ENCODE data around the gene PIP4P1. TPM values are rescaled to one million over a fixed set of nuclear protein-coding genes. Genes with fewer than 3 reads are reported as not detected.
"Not testable (repeated sequence)": the region's sequence is repeated elsewhere in the genome, so short reads cannot be mapped to it uniquely, and the experiment has no call there.

Gene PIP4P1
- total and polyA plus RNA-seq, 2 of the 13 experiments (the other 11 are each of a cell fraction or from before 2014, with no cell fraction given): 33.4 to 47.0 TPM

- FAIRE-seq; H3K9me3 ChIP-seq (ENCODE audit: low read length); BruUV-seq (replicated peaks); H2AFZ ChIP-seq (ENCODE audit: low read length); H3K27me3 ChIP-seq (ENCODE audit: control insufficient read depth in 1 of 2, insufficient read depth in 2 of 2, low read length in 2 of 2); H3K9ac ChIP-seq (ENCODE audit: insufficient read depth, low read depth, low read length); CTCF ChIA-PET (ENCODE audit: low intra/inter-chr PET ratio, low total read pairs); H3K4me2 ChIP-seq (ENCODE audit: low read depth, low read length); H4K20me1 ChIP-seq (ENCODE audit: insufficient read depth, low read length); DNase-seq (ENCODE audit: low spot score); H3K4me3 ChIP-seq (replicated peaks in 1 of 3; ENCODE audit: insufficient read depth in 1 of 3, low read depth in 2 of 3, low read length in 3 of 3); intact Hi-C loops (cut with micrococcal nuclease; ENCODE audit: unreplicated experiment); H3K79me2 ChIP-seq (ENCODE audit: insufficient read depth, low read length); in situ Hi-C loops (cut with HindIII; ENCODE audit: extremely low pct_ligation_motif_present, low pct_unique_long_range_greater_than_20kb); TF ChIP-seq SOX13, SOX6 (IDR thresholded peaks at IDR 0.05): not testable (repeated sequence)
- POLR2A ChIA-PET: interaction anchor here (1.1 to 3.3 kb wide), 3 partner anchors 11 to 25 kb away, joined by 4 to 18 read pairs (median 5); partner anchors contain the start of genes APEX1, OSGEP and PIP4P1
- peaks cover 9 to 32% of the 10 kb centered on the region in 2 experiments for H3K36me3 ChIP-seq (replicated peaks in 1 of 2; ENCODE audit: control insufficient read depth in 1 of 2, insufficient read depth in 2 of 2, low read length in 2 of 2)
- H3K27ac ChIP-seq (ENCODE audit: extremely low read length, insufficient read depth, low read length): peak overlapping the region; percentile 24
- WGBS (ENCODE audit: low lambda C conversion rate): 30% methylated on average over 2 of the region's 4 CpGs
- TF ChIP-seq SOX13 (CRISPR knock-in tag; conservative IDR thresholded peaks at IDR 0.05 in 1 of 2, IDR thresholded peaks at IDR 0.05 in 1 of 2): 0 out of 4 replicates have a peak, but pooled peaks of 1 of the 2 experiments have one; percentile 21
- 0 out of 4 replicates have a peak, but pooled peaks of 1 of the 2 experiments have one; percentile 31 for TF ChIP-seq NR2F1 (CRISPR knock-in tag; IDR thresholded peaks at IDR 0.05)
- peak; percentile 40 for TF ChIP-seq PAXIP1 (CRISPR knock-in tag; conservative IDR thresholded peaks at IDR 0.05)
- peak; percentile 90 for TF ChIP-seq SIX1 (CRISPR knock-in tag; IDR thresholded peaks at IDR 0.05; ENCODE audit: borderline replicate concordance)
- TF ChIP-seq BCL6 (CRISPR knock-in tag; IDR thresholded peaks at IDR 0.05): peak; percentile 85
- peak; percentile 53 for TF ChIP-seq SOX6 (CRISPR knock-in tag; IDR thresholded peaks at IDR 0.05)
- peak; percentile 40; the same call in 1 of the 2 replicates for TF ChIP-seq RARA (CRISPR knock-in tag; IDR thresholded peaks at IDR 0.05)
- ATAC-seq: peak; percentile 61
- H3K4me1 ChIP-seq (ENCODE audit: insufficient read depth, low read length): peaks cover 18% of the 10 kb centered on the region
Measured at GRCh38 chr14:20443650-20444049, 17.6 kb downstream of the PIP4P1 start.
